HCT116 (cell line): Measurements from ENCODE around the gene TSPAN10. TPM values are rescaled to one million over a fixed set of nuclear protein-coding genes. Genes with fewer than 3 reads are reported as not detected.

Source experiments
- ATAC-seq: fragments of 200-7000 bp; cut with Tn5 transposase; 2 replicates; pipeline ENCODE4 v1.9.1; 2020; ENCODE audit warnings: mild to moderate bottlenecking, moderate library complexity
- BruUV-seq: library from RNA; stranded (reverse); fragments of 400-500 nt; replicated peaks from 2 replicates; lab custom pipeline; 2021; lab: Mats Ljungman, UMichigan
- CTCF ChIA-PET: fragments of 300-600 bp; sonication (Branson Sonifier 250); formaldehyde crosslinking; loops from one replicate; lab custom pipeline; 2021; ENCODE audit warnings: antibody characterized with exemption; lab: Charles Lee
- POLR2A ChIA-PET: fragments of 300-600, 350-600 bp; sonication (Branson Sonifier 250); formaldehyde crosslinking; loops from one replicate; lab custom pipeline; 2021; ENCODE audit warnings: antibody characterized with exemption; lab: Charles Lee
- RAD21 ChIA-PET, 2 experiments: fragments of 300-600 bp; sonication (Branson Sonifier 250); formaldehyde crosslinking; loops; one replicate each; lab custom pipeline; 2023; ENCODE audit warnings: low total read pairs in 2 of 2; ENCODE audit not compliant: uncharacterized antibody in 2 of 2, unreplicated experiment in 2 of 2, low non-redundant PET in 1 of 2; lab: Charles Lee
- DNase-seq: peaks from one replicate; pipeline ENCODE4 v3.0.0-alpha.2; 2010; ENCODE audit warnings: low read depth, low spot score
- H2AFZ ChIP-seq: fragments of 200-600 bp; shearing (Covaris generic), sonication (generic); 2 replicates; pipeline ENCODE4 v1.6.1; 2017; ENCODE audit warnings: low read depth, mixed run types, mixed read lengths, antibody characterized with exemption, low read length; ENCODE audit not compliant: poor library complexity, severe bottlenecking
- H3K27ac ChIP-seq: 2 replicates; pipeline ENCODE4 v1.5.1; 2012; ENCODE audit warnings: low read depth, low read length
- H3K27me3 ChIP-seq: fragments of 200-600 bp; sonication (generic); 2 replicates; pipeline ENCODE4 v1.6.1; 2016; ENCODE audit warnings: mixed run types, low read length, mixed read lengths; ENCODE audit not compliant: insufficient read depth
- H3K36me3 ChIP-seq, 2 experiments: fragments of 200-500 bp in 1 of 2; fragments of 200-600 bp in 1 of 2; sonication (Bioruptor generic) in 1 of 2; sonication (generic) in 1 of 2; 2 replicates each; pipeline versions ENCODE4 v1.5.1 to v1.6.1; 2014 to 2016; ENCODE audit warnings: low read length in 2 of 2, inconsistent platforms in 1 of 2, mixed read lengths in 1 of 2, mixed run types in 1 of 2; ENCODE audit not compliant: insufficient read depth in 2 of 2, control insufficient read depth in 1 of 2
- H3K4me1 ChIP-seq, 2 experiments: fragments of 200-600 bp in 1 of 2; sonication (generic) in 1 of 2; 2 replicates each; pipeline versions ENCODE4 v1.5.1 to v1.6.1; 2012 to 2017; ENCODE audit warnings: low read length in 2 of 2, inconsistent platforms in 1 of 2, mild to moderate bottlenecking in 1 of 2, mixed read lengths in 1 of 2, mixed run types in 1 of 2, moderate library complexity in 1 of 2; ENCODE audit not compliant: insufficient read depth in 2 of 2, control insufficient read depth in 1 of 2
- H3K4me2 ChIP-seq: fragments of 200-600 bp; sonication (generic); 2 replicates; pipeline ENCODE4 v1.6.1; 2017; ENCODE audit warnings: mixed run types, low read length, mixed read lengths
- H3K4me3 ChIP-seq, 2 experiments: fragments of 200-600 bp in 1 of 2; sonication (generic) in 1 of 2; replicated peaks in 1 of 2; 2 replicates each; pipeline ENCODE4 v1.5.1; 2011 to 2016; ENCODE audit warnings: low read length in 2 of 2, control low read depth in 1 of 2, low read depth in 1 of 2, mild to moderate bottlenecking in 1 of 2, mixed read lengths in 1 of 2, mixed run types in 1 of 2
- H3K79me2 ChIP-seq: fragments of 200-600 bp; sonication (generic); 2 replicates; pipeline ENCODE4 v1.6.1; 2017; ENCODE audit warnings: mild to moderate bottlenecking, mixed run types, low read length, moderate library complexity, mixed read lengths; ENCODE audit not compliant: insufficient read depth
- H3K9ac ChIP-seq: fragments of 200-600 bp; sonication (generic); 2 replicates; pipeline ENCODE4 v1.6.1; 2016; ENCODE audit warnings: low read length, mixed read lengths
- H3K9me2 ChIP-seq: fragments of 200-600 bp; sonication (generic), shearing (Covaris generic); 2 replicates; pipeline ENCODE4 v1.6.1; 2017; ENCODE audit warnings: mixed run types, mild to moderate bottlenecking, moderate library complexity; ENCODE audit not compliant: insufficient read depth
- H3K9me3 ChIP-seq, 2 experiments: fragments of 200-500 bp in 1 of 2; fragments of 200-600 bp in 1 of 2; sonication (Bioruptor generic) in 1 of 2; sonication (generic) in 1 of 2; 2 replicates each; pipeline ENCODE4 v1.6.1; 2014 to 2017; ENCODE audit warnings: low read length in 2 of 2, mixed read lengths in 2 of 2, inconsistent platforms in 1 of 2, low read depth in 1 of 2, mild to moderate bottlenecking in 1 of 2, mixed run types in 1 of 2, moderate library complexity in 1 of 2; ENCODE audit not compliant: control insufficient read depth in 1 of 2, insufficient read depth in 1 of 2
- H4K20me1 ChIP-seq: fragments of 200-600 bp; sonication (generic), shearing (Covaris generic); 2 replicates; pipeline ENCODE4 v1.6.1; 2017; ENCODE audit warnings: mixed run types, mild to moderate bottlenecking, moderate library complexity; ENCODE audit not compliant: insufficient read depth
- CBX3 ChIP-seq: IDR thresholded peaks from 2 replicates; pipeline ENCODE4 v1.6.1; 2012; ENCODE audit warnings: low read depth
- CTCF ChIP-seq, 3 experiments: fragments of 200-600 bp in 1 of 3; sonication (generic) in 1 of 3; IDR thresholded peaks in 2 of 3; conservative IDR thresholded peaks in 1 of 3; 2 replicates each; pipeline ENCODE4 v1.5.1; 2012 to 2017; ENCODE audit warnings: low read depth in 2 of 3, low read length in 2 of 3, antibody characterized with exemption in 1 of 3, borderline replicate concordance in 1 of 3, control low read depth in 1 of 3, mild to moderate bottlenecking in 1 of 3, mixed read lengths in 1 of 3, mixed run types in 1 of 3, moderate library complexity in 1 of 3; ENCODE audit not compliant: insufficient read depth in 1 of 3
- EZH2 ChIP-seq: fragments of 200-600 bp; sonication (generic); IDR thresholded peaks from 2 replicates; pipeline ENCODE4 v1.6.1; 2017; ENCODE audit warnings: antibody characterized with exemption, mixed run types
- EZH2phosphoT487 ChIP-seq: fragments of 200-600 bp; IDR thresholded peaks from 2 replicates; pipeline ENCODE4 v1.6.1; 2018; ENCODE audit warnings: antibody characterized with exemption, borderline replicate concordance
- FOSL1 ChIP-seq: IDR thresholded peaks from 2 replicates; pipeline ENCODE4 v1.6.1; 2012; ENCODE audit warnings: low read depth
- REST ChIP-seq: IDR thresholded peaks from 2 replicates; pipeline ENCODE4 v1.6.1; 2012; ENCODE audit warnings: low read depth
- SIN3A ChIP-seq: IDR thresholded peaks from 2 replicates; pipeline ENCODE4 v1.6.1; 2012; ENCODE audit warnings: low read depth
- TCF7L2 ChIP-seq: IDR thresholded peaks from 2 replicates; pipeline ENCODE4 v1.7.0; 2011; ENCODE audit warnings: borderline replicate concordance, inconsistent platforms; ENCODE audit not compliant: insufficient read depth, insufficient read length; ENCODE audit errors: extremely low read depth
- intact Hi-C: fragments of 100-400 bp; cut with micrococcal nuclease; formaldehyde crosslinking; loops from 2 replicates; pipeline ENCODE4 v1.10.0; 2022
- total RNA-seq: library from RNA; stranded (reverse); gene quantifications from one replicate; pipeline ENCODE4 v1.2.1, GENCODE V29; 2021; ENCODE audit not compliant: unreplicated experiment
- TF ChIP-seq, protein P1 (sequence below): IDR thresholded peaks from 2 replicates; pipeline ENCODE4 v1.6.1; 2012

Gene TSPAN10
- total RNA-seq, 1 experiment from 2014 or later, result 2.3 TPM

- Histone ChIP-seq H2AFZ (no peak overlapping the region), H3K4me1 (peaks cover 5 to 6% of the 10 kb centered on the region in 2 experiments), H3K9me2 (no peaks in the 10 kb centered on the region), H3K9ac (no peak overlapping the region), H4K20me1 (no peaks in the 10 kb centered on the region), H3K4me3 (no peak overlapping the region), H3K27me3 (no peaks in the 10 kb centered on the region), H3K36me3 (peaks cover 55 to 96% of the 10 kb centered on the region in 2 experiments), H3K4me2 (no peak overlapping the region), H3K9me3 (no peaks in the 10 kb centered on the region)
- intact Hi-C loops, result loop anchor here (10.0 kb wide), 1 partner anchor 135 kb away; the partner anchor contains the start of gene FAAP100
- BruUV-seq, result no TSS peak
- DNase-seq, result no peak
- POLR2A ChIA-PET, result no interaction called here
- ATAC-seq, result no peak
- TF ChIP-seq TCF7L2 (no peak), EZH2 (no peak)
- TF ChIP-seq, all 23 proteins: peak for 0
- Histone ChIP-seq H3K79me2 (peaks cover 82% of the 10 kb centered on the region), H3K27ac (no peak overlapping the region)
- ChIA-PET CTCF (no interaction called here), RAD21 (no interaction called here)
These were observed 53.1 kb downstream of the TSPAN10 start for GRCh38 chr17:81690066-81690465.

GRCh38 chr17:81690549-81690948, 53.6 kb downstream of the TSPAN10 start:
- Histone ChIP-seq H3K27me3 (no peaks in the 10 kb centered on the region), H3K9me3 (no peaks in the 10 kb centered on the region), H3K4me3 (no peak overlapping the region), H3K9ac (no peak overlapping the region)
- POLR2A ChIA-PET, result no interaction called here
- CTCF ChIA-PET, result no interaction called here
- ATAC-seq, result no peak
- RAD21 ChIA-PET, result no interaction called here
- TF ChIP-seq CTCF (IDR thresholded peaks at IDR 0.05 in 2 of 3, conservative IDR thresholded peaks at IDR 0.05 in 1 of 3; ENCODE audit: borderline replicate concordance in 1 of 3, insufficient read depth in 1 of 3, low read depth in 2 of 3, low read length in 2 of 3) (no peak), CBX3 (no peak), FOSL1 (no peak), REST (no peak), EZH2phosphoT487 (no peak), SIN3A (no peak)
- TF ChIP-seq, protein P1, sequence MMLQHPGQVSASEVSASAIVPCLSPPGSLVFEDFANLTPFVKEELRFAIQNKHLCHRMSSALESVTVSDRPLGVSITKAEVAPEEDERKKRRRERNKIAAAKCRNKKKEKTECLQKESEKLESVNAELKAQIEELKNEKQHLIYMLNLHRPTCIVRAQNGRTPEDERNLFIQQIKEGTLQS, result no peak
- TF ChIP-seq, all 23 proteins: peak for 0
- H3K79me2 ChIP-seq, result peaks cover 82% of the 10 kb centered on the region
- no peak overlapping the region for H3K27ac ChIP-seq
- no peaks in the 10 kb centered on the region for H4K20me1 ChIP-seq
- no peak overlapping the region for H2AFZ ChIP-seq
- no TSS peak for BruUV-seq
- intact Hi-C loops, result loop anchor here (10.0 kb wide), 1 partner anchor 136 kb away; the partner anchor contains the start of gene FAAP100
- DNase-seq, result no peak
- H3K9me2 ChIP-seq, result no peaks in the 10 kb centered on the region
- no peak overlapping the region for H3K4me2 ChIP-seq
- H3K36me3 ChIP-seq, result peaks cover 59 to 96% of the 10 kb centered on the region in 2 experiments
- H3K4me1 ChIP-seq, result peaks cover under 1 to 1% of the 10 kb centered on the region in 2 experiments
